SIG-M5 treated with dmso at 0.1 percent for 504 hours (cell line): ENCODE results near the gene CYBC1.

ENCODE experiments used
- DNase-seq: peaks from one replicate; lab custom pipeline; 2025; ENCODE audit not compliant: unreplicated experiment; lab: John Stamatoyannopoulos, UW

CYBC1 gene

GRCh38 chr17:82450357-82451106, at the start of gene CYBC1:
CYBC1 (minus strand) TSS chr17:82450752; CDS start chr17:82449254, 1,498 bp downstream.
- peak; percentile 93 for DNase-seq

- peak; percentile 62 for DNase-seq
These were observed 47.2 kb upstream of the CYBC1 start for GRCh38 chr17:82497483-82498405.

GRCh38 chr17:82496529-82497434, 46.2 kb upstream of the CYBC1 start:
- DNase-seq: peak; percentile 84

GRCh38 chr17:82495844-82496528, 45.4 kb upstream of the CYBC1 start:
- DNase-seq: no peak

GRCh38 chr17:82494236-82495055, 43.9 kb upstream of the CYBC1 start:
- DNase-seq: peak; percentile 96

- no peak for DNase-seq
These were observed 42.8 kb upstream of the CYBC1 start for GRCh38 chr17:82493226-82493781.

GRCh38 chr17:82492643-82493225, 42.2 kb upstream of the CYBC1 start:
- DNase-seq: no peak

- no peak for DNase-seq
These were observed 41.0 kb upstream of the CYBC1 start for GRCh38 chr17:82491533-82491932.

- DNase-seq: no peak
These were observed 40.6 kb upstream of the CYBC1 start for GRCh38 chr17:82491196-82491530.

- no peak for DNase-seq
These were observed 40.1 kb upstream of the CYBC1 start for GRCh38 chr17:82490512-82491195.

GRCh38 chr17:82489851-82490511, 39.4 kb upstream of the CYBC1 start:
- DNase-seq: no peak

- DNase-seq: no peak
These were observed 38.6 kb upstream of the CYBC1 start for GRCh38 chr17:82489117-82489516.

GRCh38 chr17:82487910-82488309, 37.4 kb upstream of the CYBC1 start:
- DNase-seq: no peak

GRCh38 chr17:82486231-82487094, 35.9 kb upstream of the CYBC1 start:
- DNase-seq: no peak

- DNase-seq: no peak
These were observed 33.3 kb upstream of the CYBC1 start for GRCh38 chr17:82483836-82484235.

GRCh38 chr17:82483204-82483660, 32.7 kb upstream of the CYBC1 start:
- no peak for DNase-seq

GRCh38 chr17:82480318-82480717, 29.8 kb upstream of the CYBC1 start:
- no peak for DNase-seq
